ENCODE measurements around the gene LIFR. TPM values are rescaled to one million over a fixed set of nuclear protein-coding genes. Genes with fewer than 3 reads are reported as not detected.

The LIFR gene
- total RNA-seq, 1 experiment from 2014 or later, result 91.3 TPM

DNA sequence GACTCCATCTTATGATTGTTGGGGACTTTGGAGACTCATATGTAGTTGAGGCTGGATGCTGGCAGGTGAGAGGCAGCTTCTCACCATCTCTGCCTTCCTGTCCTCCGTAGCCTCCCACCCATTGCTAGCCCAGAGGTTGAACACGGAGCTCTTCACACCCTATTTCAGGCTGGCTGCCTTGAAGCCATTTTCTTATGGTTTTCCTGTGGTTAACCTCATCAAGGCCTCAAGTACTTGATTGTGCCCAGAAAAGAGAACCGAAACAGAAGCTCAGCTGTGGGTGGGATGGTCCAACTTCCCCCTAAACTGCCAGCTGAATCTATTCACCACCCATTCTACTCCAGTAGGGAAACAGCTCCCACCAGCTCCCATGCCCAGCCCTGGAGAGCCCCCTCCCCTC, 102.9 kb downstream of the LIFR start:
- POLR2A ChIA-PET, result no interaction called here
- H3K4me3 ChIP-seq (ENCODE audit: low read depth in 2 of 2, low read length in 2 of 2), result no peak overlapping the region
- H3K27me3 ChIP-seq (ENCODE audit: control insufficient read depth, insufficient read depth, low read length), result no peaks in the 10 kb centered on the region
- CTCF ChIA-PET, result interaction anchor here (0.6 to 0.8 kb wide), 2 partner anchors 11 to 35 kb away, joined by 3 read pairs; no protein-coding TSS in a partner anchor
- BruUV-seq (replicated peaks), result no TSS peak
- in situ Hi-C loops (cut with HindIII; ENCODE audit: low pct_unique_long_range_greater_than_20kb, low sequenced_read_pairs) (no loop called here), intact Hi-C loops (cut with micrococcal nuclease; ENCODE audit: unreplicated experiment) (no loop called here)
- H3K36me3 ChIP-seq (ENCODE audit: control insufficient read depth, insufficient read depth, low read length), result no peaks in the 10 kb centered on the region
- DNase-seq (ENCODE audit: low read depth, low spot score) (no peak), ATAC-seq (no peak)
- no peaks in the 10 kb centered on the region for H3K4me1 ChIP-seq (ENCODE audit: control insufficient read depth, insufficient read depth, low read length)
- no peak overlapping the region for H3K27ac ChIP-seq (ENCODE audit: low read length)
- no peaks in the 10 kb centered on the region for H3K9me3 ChIP-seq (ENCODE audit: control insufficient read depth, insufficient read depth, low read depth, low read length)
- TF ChIP-seq POLR2AphosphoS5 (IDR thresholded peaks at IDR 0.05; ENCODE audit: low read depth, low read length) (no peak), TCF7L2 (IDR thresholded peaks at IDR 0.05; ENCODE audit: low read depth, low read length) (no peak), SIN3A (IDR thresholded peaks at IDR 0.05; ENCODE audit: borderline replicate concordance, insufficient read depth, low read depth, low read length) (no peak), REST (IDR thresholded peaks at IDR 0.05; ENCODE audit: insufficient read depth in 1 of 2, low read depth in 2 of 2, low read length in 1 of 2) (no peak)
- TF ChIP-seq, protein P1, sequence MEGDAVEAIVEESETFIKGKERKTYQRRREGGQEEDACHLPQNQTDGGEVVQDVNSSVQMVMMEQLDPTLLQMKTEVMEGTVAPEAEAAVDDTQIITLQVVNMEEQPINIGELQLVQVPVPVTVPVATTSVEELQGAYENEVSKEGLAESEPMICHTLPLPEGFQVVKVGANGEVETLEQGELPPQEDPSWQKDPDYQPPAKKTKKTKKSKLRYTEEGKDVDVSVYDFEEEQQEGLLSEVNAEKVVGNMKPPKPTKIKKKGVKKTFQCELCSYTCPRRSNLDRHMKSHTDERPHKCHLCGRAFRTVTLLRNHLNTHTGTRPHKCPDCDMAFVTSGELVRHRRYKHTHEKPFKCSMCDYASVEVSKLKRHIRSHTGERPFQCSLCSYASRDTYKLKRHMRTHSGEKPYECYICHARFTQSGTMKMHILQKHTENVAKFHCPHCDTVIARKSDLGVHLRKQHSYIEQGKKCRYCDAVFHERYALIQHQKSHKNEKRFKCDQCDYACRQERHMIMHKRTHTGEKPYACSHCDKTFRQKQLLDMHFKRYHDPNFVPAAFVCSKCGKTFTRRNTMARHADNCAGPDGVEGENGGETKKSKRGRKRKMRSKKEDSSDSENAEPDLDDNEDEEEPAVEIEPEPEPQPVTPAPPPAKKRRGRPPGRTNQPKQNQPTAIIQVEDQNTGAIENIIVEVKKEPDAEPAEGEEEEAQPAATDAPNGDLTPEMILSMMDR (IDR thresholded peaks at IDR 0.05), result no peak

DNA sequence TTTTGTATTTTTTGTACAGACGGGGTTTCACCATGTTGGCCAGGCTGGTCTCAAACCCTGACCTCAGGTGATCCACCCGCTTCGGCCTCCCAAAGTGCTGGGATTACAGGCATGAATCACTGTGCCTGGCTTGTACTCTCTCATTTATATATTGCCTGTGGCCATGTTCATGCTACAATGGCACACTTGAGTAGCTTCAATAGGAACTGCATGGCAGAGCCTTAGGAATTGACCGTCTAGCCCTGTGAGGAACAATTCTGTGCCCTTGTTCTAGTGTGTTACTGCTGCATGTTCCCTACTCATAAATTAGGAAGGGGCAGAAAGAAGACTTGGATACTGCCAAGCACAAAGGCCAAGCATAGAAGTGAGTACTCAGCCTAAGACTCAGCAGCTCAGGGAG, 104.2 kb downstream of the LIFR start:
- POLR2A ChIA-PET, result no interaction called here
- H3K9me3 ChIP-seq (ENCODE audit: control insufficient read depth, insufficient read depth, low read depth, low read length), result no peaks in the 10 kb centered on the region
- CTCF ChIA-PET, result no interaction called here
- no peaks in the 10 kb centered on the region for H3K36me3 ChIP-seq (ENCODE audit: control insufficient read depth, insufficient read depth, low read length)
- H3K27ac ChIP-seq (ENCODE audit: low read length), result no peak overlapping the region
- H3K27me3 ChIP-seq (ENCODE audit: control insufficient read depth, insufficient read depth, low read length), result no peaks in the 10 kb centered on the region
- no TSS peak for BruUV-seq (replicated peaks)
- intact Hi-C loops (cut with micrococcal nuclease; ENCODE audit: unreplicated experiment), result no loop called here
- in situ Hi-C loops (cut with HindIII; ENCODE audit: low pct_unique_long_range_greater_than_20kb, low sequenced_read_pairs), result no loop called here
- TF ChIP-seq, protein P1 (IDR thresholded peaks at IDR 0.05), result no peak
- no peak for TF ChIP-seq TCF7L2 (IDR thresholded peaks at IDR 0.05; ENCODE audit: low read depth, low read length)
- no peak for TF ChIP-seq REST (IDR thresholded peaks at IDR 0.05; ENCODE audit: insufficient read depth in 1 of 2, low read depth in 2 of 2, low read length in 1 of 2)
- TF ChIP-seq SIN3A (IDR thresholded peaks at IDR 0.05; ENCODE audit: borderline replicate concordance, insufficient read depth, low read depth, low read length), result no peak
- no peak for TF ChIP-seq POLR2AphosphoS5 (IDR thresholded peaks at IDR 0.05; ENCODE audit: low read depth, low read length)
- DNase-seq (ENCODE audit: low read depth, low spot score) (no peak), ATAC-seq (no peak)
- H3K4me3 ChIP-seq (ENCODE audit: low read depth in 2 of 2, low read length in 2 of 2), result no peak overlapping the region
- no peaks in the 10 kb centered on the region for H3K4me1 ChIP-seq (ENCODE audit: control insufficient read depth, insufficient read depth, low read length)
